NK-92 (cell line): Measurements from ENCODE around the gene SNRPE.

Source experiments
- DNase-seq: peaks from one replicate; lab custom pipeline; 2025; ENCODE audit not compliant: unreplicated experiment; lab: John Stamatoyannopoulos, UW

Gene SNRPE

DNA sequence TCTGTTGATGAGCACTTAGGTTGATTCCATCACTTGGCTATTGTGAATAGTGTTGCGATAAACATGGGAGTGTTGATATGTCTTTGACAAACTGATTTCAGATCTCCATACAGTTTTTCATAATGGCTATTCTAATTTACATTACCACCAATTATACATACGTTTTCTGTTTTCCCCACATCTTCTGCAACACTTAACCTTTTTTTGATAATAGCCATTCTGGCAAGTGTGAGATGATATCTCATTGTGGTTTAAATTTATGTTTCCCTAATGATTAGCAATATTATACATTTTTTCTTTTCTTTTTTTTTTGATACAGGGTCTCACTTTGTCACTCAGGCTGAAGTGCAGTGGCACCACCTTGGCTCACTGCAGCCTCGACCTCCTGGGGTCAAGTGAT lies 17.0 kb downstream of the SNRPE start:
- no peak for DNase-seq

DNA sequence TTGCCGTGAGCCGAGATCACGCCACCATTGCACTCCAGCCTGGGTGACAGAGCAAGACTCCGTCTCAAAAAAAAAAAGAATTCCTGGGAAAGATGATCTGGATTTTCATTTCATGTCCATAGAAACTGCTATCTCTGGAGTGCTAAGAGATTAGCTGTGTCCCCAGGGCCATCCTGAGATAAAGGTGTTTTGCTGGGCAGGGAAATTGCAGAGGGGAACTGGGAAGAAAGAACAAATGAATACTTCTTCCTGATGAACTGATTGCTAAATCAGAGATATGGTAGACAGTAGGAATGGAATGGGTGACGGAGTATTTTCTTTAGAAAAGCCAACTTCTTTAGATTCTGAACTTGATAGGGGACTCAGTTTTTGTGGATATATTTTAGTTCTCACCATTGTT lies 19.2 kb downstream of the SNRPE start:
- DNase-seq: no peak

DNA sequence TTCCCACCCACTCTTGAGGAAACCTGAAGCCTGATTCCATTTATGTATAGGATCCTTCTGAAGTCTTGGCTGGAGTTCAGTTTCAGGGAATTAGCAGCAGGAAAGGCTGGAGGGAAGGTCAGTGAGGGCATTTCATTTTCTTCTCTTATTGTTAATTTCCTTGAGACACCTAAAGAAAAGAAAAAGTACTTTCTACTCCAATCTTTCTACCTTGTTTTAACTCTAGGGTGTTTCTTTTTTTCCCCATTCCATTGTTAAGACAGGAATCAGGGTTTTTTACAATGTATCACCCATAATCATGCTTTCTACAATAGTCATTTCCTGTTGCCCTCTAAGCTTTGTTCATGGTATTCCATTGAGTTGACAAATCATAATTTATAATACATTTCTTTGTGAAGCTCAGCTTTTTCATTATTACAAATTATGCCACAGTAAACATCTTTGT lies 27.4 kb downstream of the SNRPE start:
- DNase-seq: no peak

DNA sequence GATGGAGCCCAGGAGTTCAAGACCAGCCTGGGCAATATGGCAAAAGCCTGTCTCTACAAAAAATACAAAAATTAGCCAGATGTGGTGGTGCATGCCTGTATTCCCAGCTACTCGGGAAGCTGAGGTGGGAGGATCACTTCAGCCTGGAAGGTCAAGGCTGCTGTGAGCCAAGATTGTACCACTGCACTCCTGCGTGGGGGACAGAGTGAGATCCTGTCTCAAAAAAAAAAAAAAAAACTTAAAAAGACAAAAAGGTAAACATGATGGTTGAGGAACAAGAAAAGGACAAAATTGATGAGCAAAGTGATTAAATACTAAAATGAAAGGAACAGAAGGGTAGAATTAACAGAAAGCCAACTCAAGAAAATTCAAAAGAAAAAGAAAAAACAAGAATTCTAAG lies 30.6 kb downstream of the SNRPE start:
- no peak for DNase-seq

DNA sequence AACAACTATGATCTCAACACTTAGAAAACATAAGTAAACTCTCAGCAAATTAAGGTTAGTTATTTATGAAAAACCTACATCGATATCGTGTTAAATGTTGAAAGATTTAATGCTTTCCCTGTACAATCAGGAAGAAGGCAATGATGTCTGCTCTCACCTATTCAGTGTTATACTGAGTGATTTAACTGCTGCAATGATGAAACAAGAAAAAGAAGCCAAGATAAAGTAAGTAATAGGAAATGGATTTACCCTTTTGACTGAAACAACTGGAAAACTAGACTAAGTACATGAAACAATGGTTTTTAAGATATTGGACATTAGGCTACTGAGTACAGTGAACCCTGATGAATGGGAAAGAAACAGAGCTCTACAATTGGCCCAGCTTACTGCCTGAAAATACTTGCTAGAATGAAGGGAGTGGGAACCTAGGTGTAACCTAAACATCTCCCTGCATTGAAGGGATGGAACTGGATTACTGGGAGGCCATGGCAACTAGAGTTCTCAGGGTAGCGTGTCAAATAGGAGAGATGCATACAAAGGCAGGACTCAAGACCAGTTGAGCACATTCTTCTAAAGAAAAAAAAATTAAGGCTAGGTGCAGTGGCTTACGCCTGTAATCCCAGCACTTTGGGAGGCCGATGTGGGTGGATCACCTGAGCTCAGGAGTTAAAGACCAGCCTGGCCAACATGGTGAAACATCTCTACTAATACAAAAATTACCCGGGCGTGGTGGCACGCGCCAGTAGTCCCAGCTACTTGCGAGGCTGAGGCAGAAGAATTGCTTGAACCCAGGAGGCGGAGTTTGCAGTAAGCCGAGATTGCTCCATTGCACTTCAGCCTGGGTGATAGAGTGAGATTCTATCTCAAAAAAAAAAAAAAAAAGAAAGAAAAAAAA lies 37.3 kb downstream of the SNRPE start:
- DNase-seq: no peak

DNA sequence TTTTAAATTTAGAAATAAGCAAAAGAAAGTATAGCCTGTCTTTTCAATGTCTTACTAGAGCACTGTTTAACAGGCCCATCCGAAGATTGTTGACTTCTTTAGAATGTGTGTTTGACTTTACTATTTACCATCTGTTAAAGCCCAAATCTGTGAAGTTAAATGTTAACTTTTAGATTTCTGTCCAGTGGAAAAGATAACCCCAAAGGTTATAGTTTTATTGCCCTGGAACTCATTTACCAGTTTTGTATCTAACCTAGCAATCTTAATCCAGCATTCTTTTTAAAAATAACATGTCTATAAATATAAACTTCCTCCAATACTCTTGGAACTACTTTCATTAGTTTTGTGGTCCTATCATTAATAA lies 37.9 kb downstream of the SNRPE start:
- DNase-seq: no peak

DNA sequence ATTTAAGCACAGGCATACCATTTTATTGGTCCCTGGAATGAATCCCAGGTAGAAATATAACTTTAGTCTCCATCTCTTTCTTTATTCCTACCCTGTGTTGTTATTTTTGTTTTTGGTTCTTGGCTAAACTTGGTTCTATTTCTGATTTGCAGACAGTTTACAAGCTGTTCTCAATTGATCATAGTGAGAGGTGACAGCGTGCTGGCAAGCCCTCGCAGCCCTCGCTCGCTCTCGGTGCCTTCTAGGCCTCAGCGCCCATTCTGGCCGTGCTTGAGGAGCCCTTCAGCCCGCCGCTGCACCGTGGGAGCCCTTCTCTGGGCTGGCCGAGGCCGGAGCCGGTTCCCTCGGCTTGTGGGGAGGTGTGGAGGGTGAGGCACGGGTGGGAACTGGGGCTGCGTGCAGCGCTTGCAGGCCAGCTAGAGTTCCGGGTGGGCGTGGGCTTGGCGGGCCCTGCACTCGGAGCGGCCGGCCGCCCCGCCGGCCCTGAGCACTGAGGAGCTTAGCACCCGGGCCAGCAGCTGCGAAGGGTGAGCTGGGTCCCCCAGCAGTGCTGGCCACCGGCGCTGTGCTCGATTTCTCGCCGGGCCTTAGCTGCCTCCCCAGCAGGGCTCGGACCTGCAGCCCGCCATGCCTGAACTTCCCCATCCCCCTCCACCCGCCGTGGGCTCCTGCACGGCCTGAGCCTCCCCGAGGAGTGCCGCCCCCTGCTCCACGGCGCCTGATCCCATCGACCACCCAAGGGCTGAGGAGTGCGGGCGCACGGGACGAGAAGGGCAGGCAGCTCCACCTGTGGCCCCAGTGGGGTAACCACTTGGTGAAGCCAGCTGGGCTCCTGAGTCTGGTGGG lies 38.7 kb downstream of the SNRPE start:
- no peak for DNase-seq

DNA sequence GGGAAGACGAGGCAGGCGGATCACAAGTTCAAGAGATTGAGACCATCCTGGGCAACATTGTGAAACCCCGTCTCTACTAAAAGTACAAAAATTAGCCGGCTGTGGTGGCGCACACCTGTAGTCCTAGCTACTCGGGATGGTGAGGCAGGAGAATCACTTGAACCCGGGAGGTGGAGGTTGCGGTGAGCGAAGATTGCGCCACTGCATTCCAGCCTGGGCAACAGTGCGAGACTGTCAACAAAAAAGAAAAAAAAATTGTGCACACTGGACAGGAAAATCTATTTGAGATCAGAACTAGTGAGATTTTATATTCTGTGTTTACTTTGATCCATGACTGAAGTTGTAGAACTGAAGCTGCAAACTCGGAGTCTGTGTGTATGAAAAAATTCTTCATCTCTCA lies 40.2 kb downstream of the SNRPE start:
- DNase-seq: no peak

DNA sequence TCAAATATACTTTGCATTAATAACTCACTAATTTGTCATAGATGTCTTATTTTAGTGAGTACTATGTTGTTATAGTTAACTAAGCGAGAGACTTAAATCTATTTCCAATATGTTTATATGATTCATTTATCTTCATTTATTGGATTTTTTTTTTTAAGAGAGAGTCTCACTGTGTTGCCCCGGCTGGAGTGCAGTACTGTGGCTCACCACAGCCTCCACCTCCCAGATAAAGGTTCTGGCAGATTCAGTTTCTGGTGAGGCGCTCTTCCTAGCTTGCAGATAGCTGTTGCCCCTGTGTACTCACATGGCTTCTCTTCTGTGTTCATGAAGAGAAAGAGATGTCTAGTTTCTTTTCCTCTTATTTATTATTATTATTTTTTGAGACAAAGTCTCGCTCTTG lies 43.9 kb downstream of the SNRPE start:
- DNase-seq: no peak

DNA sequence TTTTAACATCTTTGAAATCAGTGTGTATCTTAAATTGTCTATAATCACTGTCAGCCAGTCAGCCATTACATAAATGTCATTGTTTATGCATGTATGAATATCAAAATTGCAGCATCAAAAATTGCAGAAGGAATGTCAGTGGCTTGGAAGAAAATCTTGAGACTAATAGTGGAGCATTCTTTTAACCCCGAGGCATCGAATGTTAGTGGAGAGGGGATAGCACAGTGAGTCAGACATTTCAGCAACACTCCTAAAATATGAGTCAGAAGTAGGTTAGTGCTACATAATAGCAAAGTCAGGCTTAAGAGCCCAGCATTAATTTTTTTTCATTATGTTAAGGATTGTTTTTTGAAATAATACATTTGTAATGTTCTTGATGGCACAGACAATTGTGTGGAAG lies 45.5 kb downstream of the SNRPE start:
- DNase-seq: no peak

DNA sequence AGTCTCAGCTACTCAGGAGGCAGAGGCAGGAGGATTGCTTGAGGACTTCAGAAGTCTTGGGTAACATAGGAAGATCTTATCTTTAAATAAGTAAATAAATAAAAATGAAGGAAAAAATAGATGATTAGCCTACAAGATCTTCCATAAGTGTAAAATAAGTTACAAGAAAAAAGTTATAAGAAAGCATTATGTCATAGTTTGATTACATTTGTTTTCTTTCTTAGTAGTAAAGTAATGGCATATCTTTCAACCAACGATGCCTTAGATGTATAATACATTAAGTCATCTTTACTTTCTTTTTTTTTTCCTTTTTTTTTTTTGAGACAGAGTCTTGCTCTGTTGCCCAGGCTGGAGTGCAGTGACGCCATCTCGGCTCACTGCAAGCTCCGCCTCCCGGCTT lies 46.5 kb downstream of the SNRPE start:
- no peak for DNase-seq

DNA sequence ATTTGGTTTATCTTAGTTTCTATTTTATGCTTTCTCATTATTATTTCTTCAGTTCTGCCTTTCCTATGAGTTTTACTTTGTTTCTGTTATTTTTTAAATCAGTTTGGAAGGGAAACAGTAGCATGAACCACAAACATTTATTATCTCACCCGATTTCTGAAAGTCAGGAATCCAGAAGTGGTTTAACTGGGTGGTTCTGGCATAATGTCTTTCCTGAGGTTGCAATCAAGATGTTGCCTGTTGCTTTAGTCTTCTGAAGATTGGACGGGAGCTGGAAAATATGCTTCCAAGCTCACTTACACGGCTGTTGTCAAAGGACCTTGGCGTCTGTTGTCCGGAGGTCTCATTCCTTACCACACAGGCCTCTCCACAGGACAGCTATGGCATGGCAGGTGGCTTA lies 50.4 kb downstream of the SNRPE start:
- DNase-seq: no peak

DNA sequence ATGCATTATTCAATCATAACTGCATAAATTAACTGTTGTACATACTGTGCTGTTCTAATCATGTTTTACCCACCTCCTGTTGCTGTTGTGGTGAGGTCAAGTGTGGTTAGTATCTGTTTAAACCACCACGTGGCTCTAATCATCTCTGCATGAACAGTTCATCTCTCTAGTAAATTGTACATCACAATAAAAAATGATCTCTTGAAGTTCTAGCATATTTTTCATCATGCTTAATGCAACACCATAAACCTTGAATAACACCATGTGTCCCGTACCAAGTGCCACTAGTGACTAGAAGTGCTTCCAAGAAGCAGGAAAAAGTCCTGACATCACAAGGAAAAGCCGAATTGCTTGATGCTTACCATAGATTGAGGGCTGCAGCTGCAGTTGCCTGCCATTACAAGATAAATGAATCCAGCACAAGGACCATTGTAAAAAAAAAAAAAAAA lies 51.7 kb downstream of the SNRPE start:
- no peak for DNase-seq

DNA sequence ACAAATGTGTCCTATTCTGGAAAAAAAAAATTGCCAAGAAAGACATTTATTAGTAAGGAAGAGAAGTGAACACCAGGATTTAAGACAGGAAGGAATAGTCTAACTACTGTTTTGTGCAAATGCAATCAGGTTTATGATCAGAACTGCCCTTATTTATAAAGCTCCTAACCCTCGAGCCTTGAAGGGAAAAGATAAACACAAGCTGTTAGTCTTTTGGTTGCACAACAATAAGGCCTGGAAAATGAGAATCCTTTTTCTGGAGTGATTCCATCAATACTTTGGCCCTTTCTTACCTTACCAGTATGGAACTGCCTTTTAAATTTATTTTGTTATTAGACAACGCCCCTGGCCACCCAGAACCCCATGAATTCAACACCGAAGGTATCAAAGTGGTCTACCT lies 52.9 kb downstream of the SNRPE start:
- DNase-seq: no peak

DNA sequence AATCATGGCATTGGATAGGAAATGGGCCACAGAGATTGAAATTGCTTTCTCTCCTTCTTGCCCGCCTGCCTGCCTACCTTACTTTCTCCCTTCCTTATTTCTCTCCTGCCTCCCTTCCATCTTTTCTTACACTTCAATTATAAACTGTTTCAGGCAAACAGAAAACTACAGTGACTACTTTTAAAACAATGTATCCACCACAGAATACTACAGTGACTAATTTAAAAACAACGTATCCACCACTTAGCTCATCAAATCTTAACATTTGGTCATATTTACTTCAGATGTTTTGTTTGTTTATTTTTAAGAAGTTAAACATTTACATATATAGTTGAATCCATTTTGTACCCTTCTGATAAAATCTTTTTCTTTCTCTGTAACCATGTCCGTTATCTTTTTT lies 54.4 kb downstream of the SNRPE start:
- no peak for DNase-seq

DNA sequence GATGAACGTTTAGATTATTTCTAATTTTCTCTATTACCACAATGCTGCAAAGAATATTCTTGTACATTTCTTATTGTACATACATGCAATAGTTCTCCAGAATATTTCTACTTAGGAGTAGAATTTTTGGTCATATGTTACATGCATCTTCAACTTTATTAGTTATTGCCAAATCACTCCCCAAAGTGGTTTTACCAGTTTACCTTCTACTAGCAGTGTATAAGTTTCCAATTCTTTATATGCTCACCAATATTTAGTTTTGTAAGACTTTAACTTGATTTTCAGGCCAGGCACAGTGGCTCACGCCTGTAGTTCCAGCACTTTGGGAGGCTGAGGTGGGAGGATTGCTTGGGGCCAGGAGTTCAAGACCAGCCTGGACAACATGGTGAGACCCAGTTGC lies 55.4 kb downstream of the SNRPE start:
- DNase-seq: no peak
